ENCODE data around the gene BACE2.

Gene BACE2

GRCh38 chr21:41321211-41321907 lies 153.4 kb downstream of the BACE2 start:
- no peak for TF ChIP-seq LEF1 (IDR thresholded peaks at IDR 0.05; ENCODE audit: borderline replicate concordance)
- TF ChIP-seq BHLHE40 (IDR thresholded peaks at IDR 0.05; ENCODE audit: borderline replicate concordance), result no peak
- TF ChIP-seq ELF4 (IDR thresholded peaks at IDR 0.05), result no peak
- CTCF ChIA-PET, result no interaction called here
- DNase-seq (ENCODE audit: extremely low spot score), result no peak
- POLR2A ChIA-PET, result no interaction called here

GRCh38 chr21:41321908-41322495 lies 154.0 kb downstream of the BACE2 start:
- POLR2A ChIA-PET, result no interaction called here
- CTCF ChIA-PET, result no interaction called here
- TF ChIP-seq TARDBP (IDR thresholded peaks at IDR 0.05), result no peak
- TF ChIP-seq SP1 (IDR thresholded peaks at IDR 0.05), result no peak
- TF ChIP-seq CTBP1 (IDR thresholded peaks at IDR 0.05; ENCODE audit: borderline replicate concordance), result no peak
- TF ChIP-seq LEF1 (IDR thresholded peaks at IDR 0.05; ENCODE audit: borderline replicate concordance), result no peak
- TF ChIP-seq HDGF (IDR thresholded peaks at IDR 0.05; ENCODE audit: borderline replicate concordance), result no peak
- no peak for TF ChIP-seq ARNT (IDR thresholded peaks at IDR 0.05)
- TF ChIP-seq BHLHE40 (IDR thresholded peaks at IDR 0.05; ENCODE audit: borderline replicate concordance), result no peak
- TF ChIP-seq SUZ12 (IDR thresholded peaks at IDR 0.05), result no peak
- no peak for TF ChIP-seq FOXA1 (IDR thresholded peaks at IDR 0.05)
- TF ChIP-seq FOXK2 (IDR thresholded peaks at IDR 0.05), result no peak
- TF ChIP-seq ZNF384 (IDR thresholded peaks at IDR 0.05), result no peak
- no peak for TF ChIP-seq PKNOX1 (IDR thresholded peaks at IDR 0.05)
- TF ChIP-seq FOXM1 (IDR thresholded peaks at IDR 0.05; ENCODE audit: borderline replicate concordance), result no peak
- no peak for TF ChIP-seq ELF4 (IDR thresholded peaks at IDR 0.05)
- no peak for TF ChIP-seq NFRKB (IDR thresholded peaks at IDR 0.05)
- no peak for DNase-seq (ENCODE audit: extremely low spot score)

- TF ChIP-seq BHLHE40 (IDR thresholded peaks at IDR 0.05; ENCODE audit: borderline replicate concordance) (no peak), FOXK2 (IDR thresholded peaks at IDR 0.05) (no peak), LEF1 (IDR thresholded peaks at IDR 0.05; ENCODE audit: borderline replicate concordance) (no peak), FOXM1 (IDR thresholded peaks at IDR 0.05; ENCODE audit: borderline replicate concordance) (no peak), CTBP1 (IDR thresholded peaks at IDR 0.05; ENCODE audit: borderline replicate concordance) (no peak), FOXA1 (IDR thresholded peaks at IDR 0.05) (no peak), PKNOX1 (IDR thresholded peaks at IDR 0.05) (no peak), ZNF384 (IDR thresholded peaks at IDR 0.05) (no peak), NFRKB (IDR thresholded peaks at IDR 0.05) (no peak), L3MBTL2 (conservative IDR thresholded peaks at IDR 0.05) (no peak)
- DNase-seq (ENCODE audit: extremely low spot score), result no peak
- ChIA-PET POLR2A (no interaction called here), CTCF (no interaction called here)
Observed at GRCh38 chr21:41322496-41323382, 154.8 kb downstream of the BACE2 start.

- CTCF ChIA-PET, result no interaction called here
- TF ChIP-seq SUZ12 (IDR thresholded peaks at IDR 0.05) (no peak), SP1 (IDR thresholded peaks at IDR 0.05) (no peak), FOXA1 (IDR thresholded peaks at IDR 0.05) (no peak)
- DNase-seq (ENCODE audit: extremely low spot score), result no peak
- POLR2A ChIA-PET, result no interaction called here
Observed at GRCh38 chr21:41325138-41325912, 157.4 kb downstream of the BACE2 start.

- CTCF ChIA-PET, result no interaction called here
Observed at GRCh38 chr21:41326414-41327080, 158.6 kb downstream of the BACE2 start.

More at GRCh38 chr21:41326414-41327080, 158.6 kb downstream of the BACE2 start:
- TF ChIP-seq NFRKB (IDR thresholded peaks at IDR 0.05) (no peak), CTBP1 (IDR thresholded peaks at IDR 0.05; ENCODE audit: borderline replicate concordance) (no peak), L3MBTL2 (conservative IDR thresholded peaks at IDR 0.05) (no peak), ZNF384 (IDR thresholded peaks at IDR 0.05) (no peak), ARNT (IDR thresholded peaks at IDR 0.05) (no peak), PKNOX1 (IDR thresholded peaks at IDR 0.05) (no peak), SUZ12 (IDR thresholded peaks at IDR 0.05) (no peak)
- no peak for DNase-seq (ENCODE audit: extremely low spot score)
- POLR2A ChIA-PET, result no interaction called here
